H1 (cell line): ENCODE data around the gene SLC12A6.

Source experiments
- CREB1 ChIP-seq: IDR thresholded peaks from 2 replicates; pipeline ENCODE4 v1.6.1; 2012; ENCODE audit warnings: inconsistent platforms
- CTCF ChIP-seq, 3 experiments: IDR thresholded peaks; 1 replicate in 2 of 3; 2 replicates in 1 of 3; pipeline versions ENCODE4 v1.5.1 to v1.6.1; 2011; ENCODE audit warnings: low read length in 3 of 3, mild to moderate bottlenecking in 3 of 3, inconsistent platforms in 2 of 3, low read depth in 1 of 3, moderate library complexity in 1 of 3; ENCODE audit not compliant: insufficient read depth in 1 of 3; ENCODE audit errors: control extremely low read depth in 1 of 3
- EZH2 ChIP-seq: fragments of 200-600 bp; sonication (generic); IDR thresholded peaks from 2 replicates; pipeline ENCODE4 v1.7.1; 2012; ENCODE audit warnings: low read depth, mild to moderate bottlenecking, moderate library complexity, low read length, inconsistent platforms; ENCODE audit not compliant: severe bottlenecking
- GABPA ChIP-seq: IDR thresholded peaks from 2 replicates; pipeline ENCODE4 v1.6.1; 2011; ENCODE audit warnings: mild to moderate bottlenecking, low read length, moderate library complexity, borderline replicate concordance; ENCODE audit not compliant: insufficient read depth
- NRF1 ChIP-seq: IDR thresholded peaks from 2 replicates; pipeline ENCODE4 v1.6.1; 2011; ENCODE audit warnings: mild to moderate bottlenecking, low read depth, low read length, improper control_type of control experiment
- POLR2A ChIP-seq, 2 experiments: IDR thresholded peaks; 1 replicate in 1 of 2; 2 replicates in 1 of 2; pipeline ENCODE4 v1.6.1; 2011; ENCODE audit warnings: low read depth in 2 of 2, low read length in 2 of 2, mild to moderate bottlenecking in 2 of 2; ENCODE audit errors: control extremely low read depth in 1 of 2
- POLR2AphosphoS5 ChIP-seq: IDR thresholded peaks from 2 replicates; pipeline ENCODE4 v1.6.1; 2011; ENCODE audit warnings: low read depth, low read length
- SRF ChIP-seq: IDR thresholded peaks from 2 replicates; pipeline ENCODE4 v1.6.1; 2011; ENCODE audit warnings: mild to moderate bottlenecking, low read depth, low read length, moderate library complexity
- TAF7 ChIP-seq: optimal IDR thresholded peaks from 2 replicates; pipeline ENCODE3; 2011; ENCODE audit warnings: low read depth, mild to moderate bottlenecking, inconsistent platforms, low read length, moderate library complexity, borderline replicate concordance

- TF ChIP-seq NRF1 (no peak), POLR2A (IDR thresholded peaks at IDR 0.05; ENCODE audit: control extremely low read depth in 1 of 2, low read depth in 2 of 2, low read length in 2 of 2) (no peak), SRF (no peak), EZH2 (no peak), GABPA (no peak), CTCF (IDR thresholded peaks at IDR 0.05; ENCODE audit: control extremely low read depth in 1 of 3, insufficient read depth in 1 of 3, low read depth in 1 of 3, low read length in 3 of 3) (no peak), CREB1 (no peak), POLR2AphosphoS5 (no peak), TAF7 (no peak)
Measured at GRCh38 chr15:34258151-34258550, 79.4 kb downstream of the SLC12A6 start.
